A549 (cell line): ENCODE data around the gene SNX20. TPM values are rescaled to one million over a fixed set of nuclear protein-coding genes. Genes with fewer than 3 reads are reported as not detected.

ENCODE experiments used
- ATAC-seq, 2 experiments: fragments of 200-7000 bp in 1 of 2; fragments of >200 bp in 1 of 2; cut with Nextera tagmentation in 1 of 2; cut with Tn5 transposase in 1 of 2; 3 replicates each; pipeline versions ENCODE4 v1.8.0 to v1.9.1; 2018 to 2020; ENCODE audit warnings: mild to moderate bottlenecking in 1 of 2, moderate library complexity in 1 of 2
- CTCF ChIA-PET: fragments of 300-600 bp; sonication (Branson Sonifier 250); formaldehyde crosslinking; extraction: SDS; loops from one replicate; lab custom pipeline; 2021; ENCODE audit warnings: antibody characterized with exemption, inconsistent platforms; lab: Yijun Ruan, JAX
- POLR2A ChIA-PET: fragments of 350-600 bp; formaldehyde crosslinking; extraction: SDS; loops from one replicate; lab custom pipeline; 2021; ENCODE audit warnings: antibody characterized with exemption, inconsistent platforms; lab: Yijun Ruan, JAX
- DNase-seq, 2 experiments: peaks; one replicate each; pipeline versions ENCODE4 v3.0.0 to v3.0.0-alpha.2; 2011 to 2016; ENCODE audit warnings: low read depth in 1 of 2, low spot score in 1 of 2
- FAIRE-seq: peaks from 2 replicates; lab custom pipeline; 2011; peaks lifted over from hg19 to GRCh38; lab: Jason Lieb, UNC
- H3K27ac ChIP-seq, 2 experiments: fragments of >200 bp; sonication (Bioruptor Twin); formaldehyde crosslinking; 3 replicates each; pipeline ENCODE4 v1.5.1; 2016 to 2017
- H3K4me1 ChIP-seq: fragments of >200 bp; sonication (Bioruptor Twin); formaldehyde crosslinking; 3 replicates; pipeline ENCODE4 v1.6.1; 2016
- H3K4me2 ChIP-seq: fragments of >200 bp; sonication (Bioruptor Twin); formaldehyde crosslinking; 3 replicates; pipeline ENCODE4 v1.6.1; 2016
- H3K4me3 ChIP-seq: fragments of >200 bp; sonication (Bioruptor Twin); formaldehyde crosslinking; 3 replicates; pipeline ENCODE4 v1.5.1; 2016
- H3K9me3 ChIP-seq: fragments of >200 bp; sonication (Bioruptor Twin); formaldehyde crosslinking; 3 replicates; pipeline ENCODE4 v1.6.1; 2016
- CHD2 ChIP-seq: fragments of 150-350 bp; IDR thresholded peaks from 2 replicates; pipeline ENCODE4 v1.6.1; 2014; ENCODE audit warnings: low read length; ENCODE audit not compliant: partially characterized antibody
- EHMT2 ChIP-seq: fragments of 200-600 bp; sonication (generic); IDR thresholded peaks from 2 replicates; pipeline ENCODE4 v1.6.1; 2016; ENCODE audit warnings: antibody characterized with exemption, low read depth, mild to moderate bottlenecking, moderate library complexity
- ELK1 ChIP-seq: fragments of 150-350 bp; IDR thresholded peaks from 2 replicates; pipeline ENCODE4 v1.6.1; 2014; ENCODE audit warnings: low read depth, mild to moderate bottlenecking, low read length
- FOXS1 ChIP-seq: fragments of 250-450 bp; sonication (Bioruptor Pico); IDR thresholded peaks from 2 replicates; pipeline ENCODE4 v1.5.0; 2020; ENCODE audit warnings: mild to moderate bottlenecking, moderate library complexity
- GATA3 ChIP-seq: IDR thresholded peaks from 2 replicates; pipeline ENCODE4 v1.6.1; 2012; ENCODE audit warnings: borderline replicate concordance
- HOXA7 ChIP-seq: fragments of 250-450 bp; sonication (Bioruptor Pico); IDR thresholded peaks from 2 replicates; pipeline ENCODE4 v1.5.0; 2020; ENCODE audit warnings: mild to moderate bottlenecking, moderate library complexity
- HOXB5 ChIP-seq: fragments of 250-450 bp; sonication (Bioruptor Pico); IDR thresholded peaks from 2 replicates; pipeline ENCODE4 v1.5.0; 2020; ENCODE audit warnings: mild to moderate bottlenecking, moderate library complexity
- JUNB ChIP-seq: fragments of >200 bp; sonication (Bioruptor Twin); formaldehyde crosslinking; IDR thresholded peaks from 2 replicates; pipeline ENCODE4 v1.6.1; 2016
- KDM1A ChIP-seq: fragments of 200-600 bp; sonication (generic); IDR thresholded peaks from 2 replicates; pipeline ENCODE4 v1.6.1; 2016; ENCODE audit warnings: low read depth, mild to moderate bottlenecking
- KDM5A ChIP-seq: fragments of 200-600 bp; sonication (generic); IDR thresholded peaks from 2 replicates; pipeline ENCODE4 v1.6.1; 2016; ENCODE audit warnings: antibody characterized with exemption, mild to moderate bottlenecking
- MYC ChIP-seq: IDR thresholded peaks from 2 replicates; pipeline ENCODE4 v1.6.1; 2012; ENCODE audit warnings: mild to moderate bottlenecking, inconsistent platforms, low read length, improper control_type of control experiment, borderline replicate concordance
- NPAS2 ChIP-seq: fragments of 250-450 bp; sonication (Bioruptor Pico); IDR thresholded peaks from 2 replicates; pipeline ENCODE4 v1.8.0; 2022; ENCODE audit warnings: mild to moderate bottlenecking, moderate library complexity, borderline replicate concordance
- POLR2AphosphoS2 ChIP-seq: conservative IDR thresholded peaks from 2 replicates; pipeline ENCODE4 v1.6.1; 2012; ENCODE audit warnings: low read length, improper control_type of control experiment, inconsistent platforms
- RARB ChIP-seq: fragments of 250-450 bp; sonication (Bioruptor Pico); IDR thresholded peaks from 2 replicates; pipeline ENCODE4 v1.8.0; 2021; ENCODE audit warnings: mild to moderate bottlenecking, moderate library complexity
- RCOR1 ChIP-seq: fragments of 150-350 bp; IDR thresholded peaks from 2 replicates; pipeline ENCODE4 v1.6.1; 2014; ENCODE audit warnings: antibody characterized with exemption, low read length, low read depth
- REST ChIP-seq: fragments of 200-600 bp; sonication (generic); IDR thresholded peaks from 2 replicates; pipeline ENCODE4 v1.6.1; 2016; ENCODE audit warnings: antibody characterized with exemption, mild to moderate bottlenecking, moderate library complexity
- RNF2 ChIP-seq: fragments of 200-600 bp; sonication (generic); IDR thresholded peaks from 2 replicates; pipeline ENCODE4 v1.6.1; 2016; ENCODE audit warnings: low read depth, mild to moderate bottlenecking, antibody characterized with exemption, moderate library complexity, borderline replicate concordance
- SMC3 ChIP-seq: fragments of >200 bp; sonication (Bioruptor Twin); formaldehyde crosslinking; IDR thresholded peaks from 3 replicates; pipeline ENCODE4 v1.6.1; 2018; ENCODE audit warnings: inconsistent platforms
- SREBF2 ChIP-seq: fragments of 450-650 bp; IDR thresholded peaks from 2 replicates; pipeline ENCODE4 v1.6.1; 2014; ENCODE audit warnings: mild to moderate bottlenecking, moderate library complexity
- TP53 ChIP-seq: fragments of 250-450 bp; sonication (Bioruptor Pico); IDR thresholded peaks from 2 replicates; pipeline ENCODE4 v1.5.0; 2021; ENCODE audit warnings: mild to moderate bottlenecking, moderate library complexity
- ZFP36 ChIP-seq: fragments of 450-650 bp; IDR thresholded peaks from 2 replicates; pipeline ENCODE4 v1.6.1; 2014; ENCODE audit warnings: borderline replicate concordance; ENCODE audit not compliant: partially characterized antibody
- ZSCAN20 ChIP-seq: fragments of 250-450 bp; sonication (Bioruptor Pico); IDR thresholded peaks from 2 replicates; pipeline ENCODE4 v1.8.0; 2022; ENCODE audit warnings: mild to moderate bottlenecking, moderate library complexity
- WGBS: methylation state at CpG from one replicate; pipeline ENCODE4 v1.1.6; 2017; ENCODE audit errors: missing lambda C conversion rate; 5-methylcytosine and 5-hydroxymethylcytosine counted together
- polyA plus RNA-seq, 4 experiments: library from polyadenylated mRNA; depleted of rRNA in 3 of 4; stranded (reverse); fragments of >200 nt; fragmentation: RNase III in 1 of 4; extraction: RNeasy Plus Mini Kit Qiagen cat#74134 plus additional on column Dnase treatment in 1 of 4; gene quantifications; 2 replicates in 3 of 4; 3 replicates in 1 of 4; pipeline ENCODE4 v1.2.3, GENCODE V29; 2011 to 2017
- TF ChIP-seq, protein P1 (sequence below): fragments of >200 bp; sonication (Bioruptor Twin); formaldehyde crosslinking; IDR thresholded peaks from 2 replicates; pipeline ENCODE4 v1.6.1; 2016
- TF ChIP-seq, protein P2 (sequence below): fragments of 250-450 bp; sonication (Bioruptor Pico); IDR thresholded peaks from 2 replicates; pipeline ENCODE4 v1.5.0; 2020; ENCODE audit warnings: low read depth, mild to moderate bottlenecking, moderate library complexity
- TF ChIP-seq, protein P3 (sequence below): IDR thresholded peaks from 2 replicates; pipeline ENCODE4 v1.6.1; 2012; ENCODE audit warnings: low read depth, borderline replicate concordance

The SNX20 gene
- polyA plus RNA-seq, 2 of the 4 experiments (the other 2 are of a cell fraction): not detected

DNA sequence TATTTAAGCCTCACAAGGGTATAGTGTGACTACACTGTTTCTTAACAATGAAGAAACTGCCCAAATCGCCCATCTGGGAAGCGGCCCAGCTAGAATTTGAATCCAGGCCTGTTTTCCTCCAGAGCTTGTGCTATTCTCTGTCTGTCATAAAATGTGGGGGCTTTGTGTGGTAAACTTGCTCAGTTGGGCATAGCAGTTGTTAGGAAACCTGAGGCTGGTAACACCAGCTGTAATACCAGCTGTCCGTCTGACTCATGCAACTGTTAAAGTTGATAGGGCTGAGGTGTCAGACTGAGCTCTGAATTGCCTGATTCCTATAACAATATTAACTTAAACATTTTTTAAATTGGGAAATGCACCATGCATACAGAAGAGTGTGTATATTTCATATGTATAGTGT lies 21.6 kb upstream of the SNX20 start:
- H3K4me1 ChIP-seq: no peaks in the 10 kb centered on the region
- H3K4me3 ChIP-seq: no peak overlapping the region
- 37% methylated on average over 3 of the region's 3 CpGs for WGBS
- ChIA-PET CTCF (interaction anchor here (1.0 kb wide), 1 partner anchor 39 kb away, joined by 3 read pairs; no protein-coding TSS in a partner anchor), POLR2A (no interaction called here)
- H3K9me3 ChIP-seq: peaks cover 24% of the 10 kb centered on the region
- FAIRE-seq (no peak), DNase-seq (no peak), ATAC-seq (no peak)
- H3K27ac ChIP-seq: no peak overlapping the region
- H3K4me2 ChIP-seq: no peak overlapping the region
- TF ChIP-seq KDM1A: no peak
- TF ChIP-seq NPAS2 (CRISPR knock-in tag): no peak
- no peak for TF ChIP-seq RARB (CRISPR knock-in tag)
- TF ChIP-seq, protein P1, sequence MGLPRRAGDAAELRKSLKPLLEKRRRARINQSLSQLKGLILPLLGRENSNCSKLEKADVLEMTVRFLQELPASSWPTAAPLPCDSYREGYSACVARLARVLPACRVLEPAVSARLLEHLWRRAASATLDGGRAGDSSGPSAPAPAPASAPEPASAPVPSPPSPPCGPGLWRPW: no peak
- TF ChIP-seq JUNB: no peak
- no peak for TF ChIP-seq GATA3
- TF ChIP-seq SMC3: no peak
- TF ChIP-seq EHMT2: no peak
- TF ChIP-seq HOXB5 (CRISPR knock-in tag): no peak
- TF ChIP-seq, all 56 proteins: peak for 0

DNA sequence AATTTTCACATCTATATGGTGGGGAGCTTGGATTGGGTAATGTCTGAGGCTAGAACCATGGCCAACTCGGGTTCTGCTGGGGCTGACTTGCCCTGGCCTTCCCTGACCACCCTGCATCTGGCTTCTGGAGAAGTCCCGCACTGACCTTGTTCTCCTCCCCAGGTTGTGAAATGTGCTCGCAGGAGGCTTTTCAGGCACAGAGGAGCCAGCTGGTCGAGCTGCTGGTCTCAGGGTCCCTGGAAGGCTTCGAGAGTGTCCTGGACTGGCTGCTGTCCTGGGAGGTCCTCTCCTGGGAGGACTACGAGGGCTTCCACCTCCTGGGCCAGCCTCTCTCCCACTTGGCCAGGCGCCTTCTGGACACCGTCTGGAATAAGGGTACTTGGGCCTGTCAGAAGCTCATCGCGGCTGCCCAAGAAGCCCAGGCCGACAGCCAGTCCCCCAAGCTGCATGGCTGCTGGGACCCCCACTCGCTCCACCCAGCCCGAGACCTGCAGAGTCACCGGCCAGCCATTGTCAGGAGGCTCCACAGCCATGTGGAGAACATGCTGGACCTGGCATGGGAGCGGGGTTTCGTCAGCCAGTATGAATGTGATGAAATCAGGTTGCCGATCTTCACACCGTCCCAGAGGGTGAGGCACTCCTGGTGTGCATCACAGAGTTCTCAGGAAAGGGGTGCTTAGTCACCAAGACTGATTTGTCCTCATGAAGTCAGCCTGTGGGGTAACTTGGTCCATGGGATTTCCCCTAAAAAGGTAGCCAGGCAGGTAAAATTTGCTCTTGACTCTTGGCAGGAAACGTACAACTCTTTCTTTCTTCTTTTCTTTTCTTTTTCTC lies 18.4 kb upstream of the SNX20 start:
- CTCF ChIA-PET: interaction anchor here (0.9 to 6.3 kb wide), 2 partner anchors 8 to 34 kb away, joined by 4 to 21 read pairs; no protein-coding TSS in a partner anchor
- DNase-seq (peak in 1 of 2 experiments; percentile 19), ATAC-seq (peak in 1 of 2 experiments; percentile 49; a peak in 4 of 6 replicates)

DNA sequence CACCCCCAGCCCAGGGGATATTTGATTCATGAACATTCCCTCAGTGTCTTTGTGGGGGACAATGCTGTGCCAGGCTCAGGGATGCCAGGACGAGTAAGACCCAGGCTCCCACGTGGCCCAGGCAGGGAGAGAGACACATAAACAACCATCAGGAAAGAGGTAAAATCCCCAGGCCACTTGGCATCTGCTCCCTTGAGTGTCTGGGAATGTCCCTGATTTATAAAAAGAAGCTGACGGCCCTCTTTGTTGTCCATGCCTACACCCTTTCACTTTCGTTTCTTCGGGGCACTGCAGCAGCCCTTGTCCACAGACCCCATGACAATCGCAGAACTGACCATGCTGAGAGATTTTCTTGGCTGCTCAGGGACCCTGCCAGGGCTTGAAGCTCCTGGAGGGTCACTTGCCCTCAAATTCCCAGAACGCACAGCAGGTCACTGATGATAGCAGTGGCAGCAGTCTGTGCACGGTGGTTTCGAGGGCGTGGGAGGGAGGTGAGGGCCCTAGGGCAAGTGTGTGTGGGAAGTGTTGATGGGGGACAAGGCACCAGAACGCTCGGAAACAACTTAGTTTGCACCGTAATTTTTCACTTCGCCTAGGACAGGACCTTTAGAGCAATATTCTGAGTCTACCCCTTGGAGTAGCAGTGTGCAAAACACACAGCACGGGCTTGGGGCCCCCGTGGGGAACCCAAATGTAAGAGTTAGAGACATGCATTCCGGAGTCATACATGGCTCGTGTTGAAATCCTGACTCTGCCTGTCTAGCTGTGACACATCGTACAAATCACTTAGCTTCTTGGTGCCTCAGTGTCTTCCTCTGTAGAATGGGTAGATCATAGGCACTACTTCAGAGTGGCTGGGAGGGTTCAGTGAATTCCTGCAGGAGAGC lies 17.0 kb upstream of the SNX20 start:
- WGBS: 51% methylated on average over 19 of the region's 19 CpGs
- Histone ChIP-seq H3K4me1 (0 out of 3 replicates have a peak, but pooled peaks cover 5% of the 10 kb centered on the region), H3K9me3 (no peaks in the 10 kb centered on the region), H3K4me3 (no peak overlapping the region), H3K27ac (peak overlapping the region in 1 of 2 experiments; percentile 26; a peak in 1 of 6 replicates), H3K4me2 (peak overlapping the region; percentile 46)
- DNase-seq (no peak), ATAC-seq (peak in 1 of 2 experiments; percentile 22; a peak in 2 of 6 replicates), FAIRE-seq (no peak)
- ChIA-PET POLR2A (no interaction called here), CTCF (interaction anchor here (0.6 to 6.3 kb wide), 5 partner anchors 26 to 755 kb away, joined by 3 to 21 read pairs (median 3); no protein-coding TSS in a partner anchor)
- TF ChIP-seq ELK1 (no peak), POLR2AphosphoS2 (no peak), RCOR1 (no peak), ZSCAN20 (no peak), REST (no peak), MYC (no peak), EHMT2 (no peak), CHD2 (no peak), KDM5A (no peak), TP53 (no peak), JUNB (no peak), HOXA7 (CRISPR knock-in tag) (no peak)
- TF ChIP-seq, protein P2, sequence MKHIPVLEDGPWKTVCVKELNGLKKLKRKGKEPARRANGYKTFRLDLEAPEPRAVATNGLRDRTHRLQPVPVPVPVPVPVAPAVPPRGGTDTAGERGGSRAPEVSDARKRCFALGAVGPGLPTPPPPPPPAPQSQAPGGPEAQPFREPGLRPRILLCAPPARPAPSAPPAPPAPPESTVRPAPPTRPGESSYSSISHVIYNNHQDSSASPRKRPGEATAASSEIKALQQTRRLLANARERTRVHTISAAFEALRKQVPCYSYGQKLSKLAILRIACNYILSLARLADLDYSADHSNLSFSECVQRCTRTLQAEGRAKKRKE (CRISPR knock-in tag): no peak
- TF ChIP-seq, protein P3, sequence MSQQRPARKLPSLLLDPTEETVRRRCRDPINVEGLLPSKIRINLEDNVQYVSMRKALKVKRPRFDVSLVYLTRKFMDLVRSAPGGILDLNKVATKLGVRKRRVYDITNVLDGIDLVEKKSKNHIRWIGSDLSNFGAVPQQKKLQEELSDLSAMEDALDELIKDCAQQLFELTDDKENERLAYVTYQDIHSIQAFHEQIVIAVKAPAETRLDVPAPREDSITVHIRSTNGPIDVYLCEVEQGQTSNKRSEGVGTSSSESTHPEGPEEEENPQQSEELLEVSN: no peak

More for the DNA sequence above, 18.4 kb upstream of the SNX20 start:
- no peak overlapping the region for H3K4me2 ChIP-seq
- TF ChIP-seq POLR2AphosphoS2: no peak
- TF ChIP-seq SMC3: no peak
- no peak for TF ChIP-seq NPAS2 (CRISPR knock-in tag)
- no peak for TF ChIP-seq SREBF2
- TF ChIP-seq ZFP36: no peak
- TF ChIP-seq RNF2: no peak
- no peak for TF ChIP-seq FOXS1 (CRISPR knock-in tag)
- TF ChIP-seq, all 56 proteins: peak for 0
- Histone ChIP-seq H3K4me3 (no peak overlapping the region), H3K9me3 (peaks cover 13% of the 10 kb centered on the region), H3K27ac (no peak overlapping the region), H3K4me1 (0 out of 3 replicates have a peak, but pooled peaks cover 5% of the 10 kb centered on the region)
- WGBS: 75% methylated on average over 10 of the region's 19 CpGs
- no peak for FAIRE-seq
- POLR2A ChIA-PET: no interaction called here
